WTC11 (cell line): ENCODE measurements around the gene ARX. TPM values are rescaled to one million over a fixed set of nuclear protein-coding genes. Genes with fewer than 3 reads are reported as not detected.

Experiments
- ATAC-seq: fragments of 200-7000 bp; cut with Tn5 transposase; 2 replicates; pipeline ENCODE4 v1.10.0; 2021; ENCODE audit warnings: mild to moderate bottlenecking, moderate library complexity
- CTCF ChIA-PET: fragments of 300-600 bp; sonication (Branson Sonifier 250); formaldehyde crosslinking; loops from one replicate; lab custom pipeline; 2021; ENCODE audit warnings: antibody characterized with exemption; lab: Charles Lee
- POLR2A ChIA-PET: fragments of 350-600 bp; sonication (Branson Sonifier 250); formaldehyde crosslinking; loops from one replicate; lab custom pipeline; 2021; ENCODE audit warnings: antibody characterized with exemption; lab: Charles Lee
- DNase-seq: peaks from one replicate; pipeline ENCODE4 v3.0.0; 2021; ENCODE audit warnings: low spot score
- H3K27ac Mint-ChIP-seq: 2 replicates; pipeline ENCODE4 v1.8.0; 2021; ENCODE audit warnings: mixed read lengths
- H3K27me3 Mint-ChIP-seq: 2 replicates; pipeline ENCODE4 v1.8.0; 2021; ENCODE audit warnings: low read depth, mild to moderate bottlenecking, moderate library complexity, mixed read lengths
- H3K36me3 Mint-ChIP-seq: 2 replicates; pipeline ENCODE4 v1.8.0; 2021; ENCODE audit warnings: mixed read lengths
- H3K4me1 Mint-ChIP-seq: 2 replicates; pipeline ENCODE4 v1.8.0; 2022; ENCODE audit warnings: mixed read lengths
- H3K4me3 Mint-ChIP-seq: 2 replicates; pipeline ENCODE4 v1.8.0; 2021; ENCODE audit warnings: mild to moderate bottlenecking, moderate library complexity, mixed read lengths
- H3K9me3 Mint-ChIP-seq: 2 replicates; pipeline ENCODE4 v1.8.0; 2021; ENCODE audit warnings: mixed read lengths
- AFF4 ChIP-seq: sonication (generic); formaldehyde crosslinking; IDR thresholded peaks from 2 replicates; pipeline ENCODE4 v1.8.1; 2023; ENCODE audit warnings: mild to moderate bottlenecking, missing genetic modification reagents, borderline replicate concordance
- ATF6 ChIP-seq: sonication (generic); formaldehyde crosslinking; IDR thresholded peaks from 2 replicates; pipeline ENCODE4 v1.8.1; 2023; ENCODE audit warnings: mild to moderate bottlenecking, missing genetic modification reagents
- JAZF1 ChIP-seq: fragments of 250-450 bp; sonication (Bioruptor Pico); IDR thresholded peaks from 2 replicates; pipeline ENCODE4 v1.9.0; 2021; ENCODE audit warnings: moderate library complexity, mild to moderate bottlenecking, inconsistent platforms
- MLX ChIP-seq: sonication (generic); formaldehyde crosslinking; IDR thresholded peaks from 2 replicates; pipeline ENCODE4 v1.8.1; 2023; ENCODE audit warnings: mild to moderate bottlenecking, missing genetic modification reagents, moderate library complexity
- NR2C2 ChIP-seq: sonication (generic); formaldehyde crosslinking; IDR thresholded peaks from 2 replicates; pipeline ENCODE4 v1.8.0; 2022; ENCODE audit warnings: mild to moderate bottlenecking, missing genetic modification reagents
- PRDM15 ChIP-seq: sonication (generic); formaldehyde crosslinking; IDR thresholded peaks from 2 replicates; pipeline ENCODE4 v1.8.0; 2022; ENCODE audit warnings: missing genetic modification reagents
- PREB ChIP-seq: sonication (generic); formaldehyde crosslinking; IDR thresholded peaks from 2 replicates; pipeline ENCODE4 v1.8.1; 2022; ENCODE audit warnings: mild to moderate bottlenecking, missing genetic modification reagents, moderate library complexity, borderline replicate concordance
- RELA ChIP-seq: sonication (generic); formaldehyde crosslinking; IDR thresholded peaks from 2 replicates; pipeline ENCODE4 v1.8.1; 2022; ENCODE audit warnings: missing genetic modification reagents, mild to moderate bottlenecking, borderline replicate concordance
- SMAD3 ChIP-seq: sonication (generic); formaldehyde crosslinking; IDR thresholded peaks from 2 replicates; pipeline ENCODE4 v1.8.0; 2022; ENCODE audit warnings: missing genetic modification reagents, mild to moderate bottlenecking, borderline replicate concordance
- SMAD4 ChIP-seq: sonication (generic); formaldehyde crosslinking; IDR thresholded peaks from 2 replicates; pipeline ENCODE4 v1.8.0; 2022; ENCODE audit warnings: mild to moderate bottlenecking, missing genetic modification reagents
- SOX15 ChIP-seq: fragments of 250-450 bp; sonication (Bioruptor Pico); IDR thresholded peaks from 2 replicates; pipeline ENCODE4 v1.9.0; 2021; ENCODE audit warnings: mild to moderate bottlenecking
- USF1 ChIP-seq: sonication (generic); formaldehyde crosslinking; IDR thresholded peaks from 2 replicates; pipeline ENCODE4 v1.8.0; 2022; ENCODE audit warnings: mild to moderate bottlenecking, missing genetic modification reagents
- ZBTB43 ChIP-seq: sonication (generic); formaldehyde crosslinking; IDR thresholded peaks from 2 replicates; pipeline ENCODE4 v1.8.1; 2023; ENCODE audit warnings: mild to moderate bottlenecking, missing genetic modification reagents
- ZNF232 ChIP-seq: sonication (generic); formaldehyde crosslinking; IDR thresholded peaks from 2 replicates; pipeline ENCODE4 v1.8.0; 2022; ENCODE audit warnings: mild to moderate bottlenecking, missing genetic modification reagents
- ZNF263 ChIP-seq: sonication (generic); formaldehyde crosslinking; IDR thresholded peaks from 2 replicates; pipeline ENCODE4 v1.8.1; 2022; ENCODE audit warnings: low read depth, mild to moderate bottlenecking, moderate library complexity, missing genetic modification reagents
- ZNF281 ChIP-seq: sonication (generic); formaldehyde crosslinking; IDR thresholded peaks from 2 replicates; pipeline ENCODE4 v1.8.0; 2023; ENCODE audit warnings: mild to moderate bottlenecking, missing genetic modification reagents
- ZNF416 ChIP-seq: fragments of 250-450 bp; sonication (Bioruptor Pico); IDR thresholded peaks from 2 replicates; pipeline ENCODE4 v1.9.0; 2021; ENCODE audit warnings: mild to moderate bottlenecking, inconsistent platforms
- total RNA-seq: library from RNA; stranded (reverse); gene quantifications from 3 replicates; pipeline ENCODE4 v1.2.3, GENCODE V29; 2021

Gene ARX
- total RNA-seq, 1 experiment from 2014 or later = not detected

- TF ChIP-seq MLX (CRISPR knock-in tag) (no peak), PRDM15 (CRISPR knock-in tag) (peak; percentile 89)
- Mint-ChIP-seq H3K4me1 (peaks cover 41% of the 10 kb centered on the region), H3K27me3 (peaks cover 94% of the 10 kb centered on the region), H3K27ac (no peak overlapping the region), H3K9me3 (no peaks in the 10 kb centered on the region), H3K4me3 (peak overlapping the region; percentile 76), H3K36me3 (no peaks in the 10 kb centered on the region)
- ChIA-PET CTCF (no interaction called here), POLR2A (no interaction called here)
- DNase-seq (no peak), ATAC-seq (no peak)
Observed at GRCh38 chrX:25016938-25017598, 1.3 kb upstream of the ARX start.

- Mint-ChIP-seq H3K4me1 (peaks cover 41% of the 10 kb centered on the region), H3K27me3 (peaks cover 94% of the 10 kb centered on the region)
- CTCF ChIA-PET = no interaction called here
Observed at GRCh38 chrX:25016361-25016671, 551 bp upstream of the ARX start.

More at GRCh38 chrX:25016361-25016671, 551 bp upstream of the ARX start:
- POLR2A ChIA-PET = interaction anchor here (1.0 to 1.4 kb wide), 2 partner anchors 10 to 14 kb away, joined by 4 read pairs; no protein-coding TSS in a partner anchor
- TF ChIP-seq ZNF281 (CRISPR knock-in tag) = no peak
- no peak for TF ChIP-seq PREB (CRISPR knock-in tag)
- no peak for TF ChIP-seq ZBTB43 (CRISPR knock-in tag)
- TF ChIP-seq ZNF416 (CRISPR knock-in tag) = no peak
- TF ChIP-seq JAZF1 (CRISPR knock-in tag) = no peak
- TF ChIP-seq NR2C2 (CRISPR knock-in tag) = no peak
- TF ChIP-seq ATF6 (CRISPR knock-in tag) = no peak
- no peak for TF ChIP-seq SMAD3 (CRISPR knock-in tag)
- no peak for TF ChIP-seq SOX15
- no peak for TF ChIP-seq ZNF232 (CRISPR knock-in tag)
- TF ChIP-seq ZNF263 = no peak
- TF ChIP-seq SMAD4 = no peak
- TF ChIP-seq RELA (CRISPR knock-in tag) = no peak
- TF ChIP-seq AFF4 (CRISPR knock-in tag) = no peak
- no peak for TF ChIP-seq USF1 (CRISPR knock-in tag)
- no peaks in the 10 kb centered on the region for H3K9me3 Mint-ChIP-seq
- H3K36me3 Mint-ChIP-seq = no peaks in the 10 kb centered on the region
- DNase-seq (no peak), ATAC-seq (no peak)
- H3K27ac Mint-ChIP-seq = no peak overlapping the region
- peak overlapping the region; percentile 76 for H3K4me3 Mint-ChIP-seq
